H9 (cell line): Measurements from ENCODE around the gene APOBR. TPM values are rescaled to one million over a fixed set of nuclear protein-coding genes. Genes with fewer than 3 reads are reported as not detected.

Experiments used
- DNase-seq: peaks from one replicate; pipeline ENCODE4 v3.0.0-alpha.2; 2017
- H2AFZ ChIP-seq: one replicate; pipeline ENCODE4 v1.6.1; 2013; ENCODE audit warnings: mild to moderate bottlenecking, low read length, control low read depth, moderate library complexity
- H2AK5ac ChIP-seq: 2 replicates; pipeline ENCODE4 v1.6.1; 2013; ENCODE audit warnings: low read length, control low read depth, mixed read lengths; ENCODE audit not compliant: insufficient read length
- H2BK120ac ChIP-seq: one replicate; pipeline ENCODE4 v1.6.1; 2013; ENCODE audit warnings: low read depth, mild to moderate bottlenecking, low read length, control low read depth, inconsistent platforms; ENCODE audit not compliant: poor library complexity, severe bottlenecking
- H2BK12ac ChIP-seq: 2 replicates; pipeline ENCODE4 v1.6.1; 2013; ENCODE audit warnings: low read length, control low read depth, mixed read lengths, low read depth; ENCODE audit not compliant: insufficient read length
- H2BK15ac ChIP-seq: 2 replicates; pipeline ENCODE4 v1.6.1; 2013; ENCODE audit warnings: low read depth, low read length, control low read depth
- H2BK20ac ChIP-seq: one replicate; pipeline ENCODE4 v1.6.1; 2013; ENCODE audit warnings: low read depth, mild to moderate bottlenecking, low read length, control low read depth, inconsistent platforms; ENCODE audit not compliant: poor library complexity, severe bottlenecking
- H2BK5ac ChIP-seq: 2 replicates; pipeline ENCODE4 v1.6.1; 2013; ENCODE audit warnings: low read length, control low read depth, mixed read lengths; ENCODE audit not compliant: insufficient read length
- H3K14ac ChIP-seq: 2 replicates; pipeline ENCODE4 v1.6.1; 2013; ENCODE audit warnings: low read length, control low read depth; ENCODE audit not compliant: insufficient read depth
- H3K18ac ChIP-seq: 2 replicates; pipeline ENCODE4 v1.6.1; 2013; ENCODE audit warnings: low read depth, mild to moderate bottlenecking, mixed read lengths, low read length, control low read depth; ENCODE audit not compliant: insufficient read length
- H3K23ac ChIP-seq: 2 replicates; pipeline ENCODE4 v1.6.1; 2013; ENCODE audit warnings: low read length, control low read depth, mixed read lengths, low read depth; ENCODE audit not compliant: insufficient read length
- H3K23me2 ChIP-seq: 2 replicates; pipeline ENCODE4 v1.6.1; 2013; ENCODE audit warnings: low read depth, mild to moderate bottlenecking, mixed read lengths, low read length, control low read depth; ENCODE audit not compliant: insufficient read length, poor library complexity, severe bottlenecking
- H3K27ac ChIP-seq: 2 replicates; pipeline ENCODE4 v1.5.1; 2013; ENCODE audit warnings: low read length, control low read depth, mixed read lengths, low read depth; ENCODE audit not compliant: insufficient read length
- H3K27me3 ChIP-seq: 2 replicates; pipeline ENCODE4 v1.6.1; 2013; ENCODE audit warnings: low read length, control low read depth, inconsistent platforms; ENCODE audit not compliant: insufficient read depth
- H3K4ac ChIP-seq: 2 replicates; pipeline ENCODE4 v1.6.1; 2013; ENCODE audit warnings: low read depth, mild to moderate bottlenecking, control low read depth, inconsistent platforms, low read length, moderate library complexity
- H3K4me1 ChIP-seq: 2 replicates; pipeline ENCODE4 v1.6.1; 2013; ENCODE audit warnings: low read length, control low read depth, inconsistent platforms; ENCODE audit not compliant: insufficient read depth
- H3K4me2 ChIP-seq: 2 replicates; pipeline ENCODE4 v1.6.1; 2013; ENCODE audit warnings: low read length, control low read depth, mixed read lengths; ENCODE audit not compliant: insufficient read length, insufficient read depth
- H3K56ac ChIP-seq: 2 replicates; pipeline ENCODE4 v1.6.1; 2013; ENCODE audit warnings: low read depth, mild to moderate bottlenecking, mixed read lengths, low read length, control low read depth; ENCODE audit not compliant: insufficient read length
- H3K79me1 ChIP-seq: 2 replicates; pipeline ENCODE4 v1.6.1; 2013; ENCODE audit warnings: low read depth, mild to moderate bottlenecking, moderate library complexity, low read length, control low read depth, inconsistent platforms; ENCODE audit not compliant: insufficient read depth, poor library complexity, severe bottlenecking
- H3K79me2 ChIP-seq: 2 replicates; pipeline ENCODE4 v1.6.1; 2013; ENCODE audit warnings: low read length, control low read depth, inconsistent platforms; ENCODE audit not compliant: insufficient read depth
- H3K9ac ChIP-seq: 2 replicates; pipeline ENCODE4 v1.6.1; 2013; ENCODE audit warnings: low read length, control low read depth, mixed read lengths; ENCODE audit not compliant: insufficient read length; ENCODE audit errors: extremely low read depth
- H3K9me3 ChIP-seq: one replicate; pipeline ENCODE4 v1.6.1; 2013; ENCODE audit warnings: low read depth, low read length, inconsistent platforms; ENCODE audit not compliant: control insufficient read depth
- H3T11ph ChIP-seq: one replicate; pipeline ENCODE4 v1.6.1; 2013; ENCODE audit warnings: mild to moderate bottlenecking, low read length, control low read depth, inconsistent platforms
- H4K20me1 ChIP-seq: one replicate; pipeline ENCODE4 v1.6.1; 2013; ENCODE audit not compliant: control insufficient read depth, insufficient read length, insufficient read depth
- H4K5ac ChIP-seq: 2 replicates; pipeline ENCODE4 v1.6.1; 2013; ENCODE audit warnings: low read depth, mild to moderate bottlenecking, mixed read lengths, low read length, control low read depth; ENCODE audit not compliant: insufficient read length
- H4K8ac ChIP-seq: replicated peaks from 2 replicates; pipeline ENCODE4 v1.6.1; 2013; ENCODE audit warnings: low read length, control low read depth, mixed read lengths, low read depth; ENCODE audit not compliant: insufficient read length
- H4K91ac ChIP-seq: 2 replicates; pipeline ENCODE4 v1.6.1; 2013; ENCODE audit warnings: low read depth, mild to moderate bottlenecking, moderate library complexity, mixed read lengths, low read length, control low read depth; ENCODE audit not compliant: insufficient read length
- H3K27ac Mint-ChIP-seq, 3 experiments: 2 replicates in 2 of 3; 3 replicates in 1 of 3; pipeline ENCODE4 v1.8.0; 2020 to 2021; ENCODE audit warnings: mixed read lengths in 3 of 3, mild to moderate bottlenecking in 1 of 3, moderate library complexity in 1 of 3
- H3K27me3 Mint-ChIP-seq: 2 replicates; pipeline ENCODE4 v1.8.0; 2021; ENCODE audit warnings: low read depth, mild to moderate bottlenecking, moderate library complexity, mixed read lengths
- H3K36me3 Mint-ChIP-seq, 3 experiments: 2 replicates in 2 of 3; 3 replicates in 1 of 3; pipeline ENCODE4 v1.8.0; 2020 to 2021; ENCODE audit warnings: low read depth in 3 of 3, mixed read lengths in 3 of 3; ENCODE audit not compliant: insufficient read depth in 1 of 3
- H3K4me1 Mint-ChIP-seq, 2 experiments: 2 replicates each; pipeline ENCODE4 v1.8.0; 2020; ENCODE audit warnings: mixed read lengths in 2 of 2
- H3K4me3 Mint-ChIP-seq, 2 experiments: 2 replicates in 1 of 2; 3 replicates in 1 of 2; pipeline ENCODE4 v1.8.0; 2020 to 2021; ENCODE audit warnings: mild to moderate bottlenecking in 2 of 2, mixed read lengths in 2 of 2, moderate library complexity in 1 of 2
- H3K9me3 Mint-ChIP-seq, 2 experiments: 2 replicates in 1 of 2; 3 replicates in 1 of 2; pipeline ENCODE4 v1.8.0; 2020; ENCODE audit warnings: mild to moderate bottlenecking in 2 of 2, mixed read lengths in 2 of 2, moderate library complexity in 1 of 2
- CTCF ChIP-seq: fragments of 200-600 bp; sonication (generic); conservative IDR thresholded peaks from 3 replicates; pipeline ENCODE4 v1.8.0; 2021; ENCODE audit warnings: antibody characterized with exemption, mild to moderate bottlenecking
- WGBS: extraction: QIAGEN DNeasy Blood & Tissue Kit; methylation state at CpG from one replicate; pipeline ENCODE4 v1.1.7; 2013; ENCODE audit warnings: missing lambda C conversion rate, low lambda C conversion rate, mixed read lengths; ENCODE audit not compliant: insufficient read length; ENCODE audit errors: extremely low coverage; 5-methylcytosine and 5-hydroxymethylcytosine counted together
- total RNA-seq: library from RNA; stranded (reverse); gene quantifications from 2 replicates; pipeline ENCODE4 v1.2.1, GENCODE V29; 2021

APOBR gene
- total RNA-seq, 1 experiment from 2014 or later = not detected

DNA sequence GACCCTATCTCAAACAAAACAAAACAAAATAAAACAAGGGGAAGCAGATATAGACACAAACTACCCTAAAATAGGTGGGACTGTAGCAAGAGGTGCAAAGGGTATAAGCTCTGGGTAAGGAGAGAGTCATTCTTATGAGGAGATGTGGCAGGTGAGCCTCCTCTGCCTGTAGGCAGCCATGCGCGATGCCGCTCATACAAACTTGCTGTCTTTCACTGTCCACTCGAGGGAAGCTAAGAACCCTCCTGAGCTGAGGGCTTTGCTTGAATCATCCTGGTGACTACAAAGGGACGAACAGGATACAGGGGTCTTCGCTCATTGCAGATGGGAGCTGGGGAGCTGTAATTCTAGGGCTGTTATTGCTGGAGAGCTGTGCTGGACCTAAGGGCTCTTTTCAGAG lies 27.0 kb downstream of the APOBR start:
- H3K4me2 ChIP-seq = no peak overlapping the region
- H3K4me1 ChIP-seq = no peaks in the 10 kb centered on the region
- no peak overlapping the region for H2AK5ac ChIP-seq
- no peak overlapping the region for H2BK5ac ChIP-seq
- H3K27me3 Mint-ChIP-seq = peaks cover 4% of the 10 kb centered on the region
- H3K9ac ChIP-seq = no peak overlapping the region
- H3K18ac ChIP-seq = no peak overlapping the region
- H2AFZ ChIP-seq = no peak overlapping the region
- H4K5ac ChIP-seq = no peak overlapping the region
- H2BK15ac ChIP-seq = no peak overlapping the region
- no peak overlapping the region for H3K23ac ChIP-seq
- no peak overlapping the region for H3K56ac ChIP-seq
- TF ChIP-seq CTCF = no peak
- peaks cover 0 to 13% of the 10 kb centered on the region in 2 experiments; a peak in 3 of 5 replicates for H3K9me3 Mint-ChIP-seq
- H3K36me3 Mint-ChIP-seq = no peaks in the 10 kb centered on the region
- no peaks in the 10 kb centered on the region for H3K79me2 ChIP-seq
- H4K91ac ChIP-seq = no peak overlapping the region
- no peak overlapping the region for H2BK120ac ChIP-seq
- no peaks in the 10 kb centered on the region for H3K79me1 ChIP-seq
- no peak overlapping the region; a peak in 1 of 7 replicates for H3K27ac Mint-ChIP-seq
- no peaks in the 10 kb centered on the region for H3K27me3 ChIP-seq
- H2BK20ac ChIP-seq = no peak overlapping the region
- H3K4ac ChIP-seq = no peak overlapping the region
- no peak overlapping the region for H3K14ac ChIP-seq
- no peak overlapping the region for H3K27ac ChIP-seq
- no peak overlapping the region for H3K4me3 Mint-ChIP-seq
- no peaks in the 10 kb centered on the region for H3K4me1 Mint-ChIP-seq
- no peak overlapping the region for H4K8ac ChIP-seq
- no peak for DNase-seq
- no CpG with 5 or more reads among the region's 6 CpGs for WGBS
- no peaks in the 10 kb centered on the region for H3K23me2 ChIP-seq
- H4K20me1 ChIP-seq = no peaks in the 10 kb centered on the region
- no peak overlapping the region for H3T11ph ChIP-seq
- H2BK12ac ChIP-seq = no peak overlapping the region
- no peaks in the 10 kb centered on the region for H3K9me3 ChIP-seq
